B cell (primary cell): ENCODE measurements around the gene BLCAP.

ENCODE experiments used
- CTCF ChIP-seq: fragments of 200-600 bp; IDR thresholded peaks from one replicate; pipeline ENCODE4 v1.8.0; 2022; ENCODE audit warnings: antibody characterized with exemption, mild to moderate bottlenecking
- EZH2 ChIP-seq: IDR thresholded peaks from 2 replicates; pipeline ENCODE4 v1.6.1; 2012; ENCODE audit warnings: borderline replicate concordance, low read depth, mild to moderate bottlenecking, moderate library complexity, low read length; ENCODE audit not compliant: insufficient read depth, poor library complexity, severe bottlenecking

GRCh38 chr20:37540001-37540400 is 12.3 kb upstream of the BLCAP start:
- TF ChIP-seq CTCF, result no peak
- TF ChIP-seq EZH2, result no peak
